ENCODE data around the gene TLE4. TPM values are rescaled to one million over a fixed set of nuclear protein-coding genes. Genes with fewer than 3 reads are reported as not detected.
"Not testable (repeated sequence)": the region's sequence is repeated elsewhere in the genome, so short reads cannot be mapped to it uniquely, and the experiment has no call there.

The TLE4 gene
- polyA plus RNA-seq, 3 donors = 3.9 to 11.1 (median 8.1) TPM

- 55 to 74% (median 67%) methylated on average over 2 of the region's 2 CpGs for WGBS, 3 donors
- no peak overlapping the region for H3K27ac ChIP-seq (ENCODE audit: low read depth, low read length)
Measured at GRCh38 chr9:79591458-79591857, 19.7 kb downstream of the TLE4 start.

GRCh38 chr9:79592726-79593493, 21.1 kb downstream of the TLE4 start:
- 53 to 84% (median 54%) methylated on average over 4 of the region's 4 CpGs for WGBS, 3 donors
- no peak overlapping the region for H3K27ac ChIP-seq (ENCODE audit: low read depth, low read length)

GRCh38 chr9:79598562-79599345, 27.0 kb downstream of the TLE4 start:
- WGBS, 3 donors = 51 to 77% (median 62%) methylated on average over 4 of the region's 4 CpGs

GRCh38 chr9:79600466-79600865, 28.7 kb downstream of the TLE4 start:
- 89 to 93% (median 91%) methylated on average over 5 of the region's 5 CpGs for WGBS, 3 donors

More at GRCh38 chr9:79598562-79599345, 27.0 kb downstream of the TLE4 start:
- H3K27ac ChIP-seq (ENCODE audit: low read depth, low read length) = no peak overlapping the region

GRCh38 chr9:79603222-79603920, 31.6 kb downstream of the TLE4 start:
- 96 to 97% (median 97%) methylated on average over 3 of the region's 3 CpGs for WGBS, 3 donors

More at GRCh38 chr9:79600466-79600865, 28.7 kb downstream of the TLE4 start:
- H3K27ac ChIP-seq (ENCODE audit: low read depth, low read length) = no peak overlapping the region

GRCh38 chr9:79604149-79604548, 32.4 kb downstream of the TLE4 start:
- no peak overlapping the region for H3K27ac ChIP-seq (ENCODE audit: low read depth, low read length)

More at GRCh38 chr9:79603222-79603920, 31.6 kb downstream of the TLE4 start:
- no peak overlapping the region for H3K27ac ChIP-seq (ENCODE audit: low read depth, low read length)

- WGBS, 3 donors = 36 to 89% (median 80%) methylated on average over 5 of the region's 5 CpGs
- no peak overlapping the region for H3K27ac ChIP-seq (ENCODE audit: low read depth, low read length)
Measured at GRCh38 chr9:79604921-79605562, 33.3 kb downstream of the TLE4 start.

- 87 to 100% (median 97%) methylated on average over 1 of the region's 1 CpG for WGBS, 3 donors
- not testable (repeated sequence) for H3K27ac ChIP-seq (ENCODE audit: low read depth, low read length)
Measured at GRCh38 chr9:79606529-79606928, 34.8 kb downstream of the TLE4 start.

GRCh38 chr9:79609468-79610018, 37.8 kb downstream of the TLE4 start:
- no peak overlapping the region for H3K27ac ChIP-seq (ENCODE audit: low read depth, low read length)
- 96 to 97% (median 96%) methylated on average over 1 of the region's 1 CpG for WGBS, 3 donors

GRCh38 chr9:79610019-79610631, 38.4 kb downstream of the TLE4 start:
- no peak overlapping the region for H3K27ac ChIP-seq (ENCODE audit: low read depth, low read length)
- WGBS, 3 donors = 57 to 93% (median 69%) methylated on average over 5 of the region's 5 CpGs

GRCh38 chr9:79610791-79611614, 39.2 kb downstream of the TLE4 start:
- 63 to 89% (median 66%) methylated on average over 4 of the region's 4 CpGs for WGBS, 3 donors
- H3K27ac ChIP-seq (ENCODE audit: low read depth, low read length) = no peak overlapping the region

- H3K27ac ChIP-seq (ENCODE audit: low read depth, low read length) = no peak overlapping the region
- WGBS, 3 donors = 68 to 87% (median 79%) methylated on average over 3 of the region's 3 CpGs
Measured at GRCh38 chr9:79613145-79613544, 41.4 kb downstream of the TLE4 start.

GRCh38 chr9:79615038-79615437, 43.3 kb downstream of the TLE4 start:
- 95 to 96% (median 96%) methylated on average over 5 of the region's 5 CpGs for WGBS, 3 donors
- no peak overlapping the region for H3K27ac ChIP-seq (ENCODE audit: low read depth, low read length)

GRCh38 chr9:79616013-79616412, 44.2 kb downstream of the TLE4 start:
- H3K27ac ChIP-seq (ENCODE audit: low read depth, low read length) = no peak overlapping the region
- WGBS, 3 donors = 59 to 88% (median 68%) methylated on average over 4 of the region's 4 CpGs

GRCh38 chr9:79616971-79617370, 45.2 kb downstream of the TLE4 start:
- H3K27ac ChIP-seq (ENCODE audit: low read depth, low read length) = no peak overlapping the region
- 47 to 72% (median 70%) methylated on average over 3 of the region's 3 CpGs for WGBS, 3 donors

GRCh38 chr9:79617395-79617794, 45.6 kb downstream of the TLE4 start:
- 43 to 63% (median 46%) methylated on average over 4 of the region's 4 CpGs for WGBS, 3 donors
- no peak overlapping the region for H3K27ac ChIP-seq (ENCODE audit: low read depth, low read length)

GRCh38 chr9:79619930-79620329, 48.2 kb downstream of the TLE4 start:
- no peak overlapping the region for H3K27ac ChIP-seq (ENCODE audit: low read depth, low read length)

Data from adipose tissue (tissue), 3 donors.